Thyroid gland (tissue), 4 donors: ENCODE results near the gene ARHGEF3. TPM values are rescaled to one million over a fixed set of nuclear protein-coding genes. Genes with fewer than 3 reads are reported as not detected.
A peak's percentile ranks its signal among the peaks of the same experiment; 100 is the strongest.

Experiments used
- DNase-seq, 2 donors: peaks; one replicate each; pipeline ENCODE4 v3.0.0-alpha.2; 2019
- H3K27ac ChIP-seq, 3 donors: fragments of 200-600 bp; sonication (generic); 1 replicate in 2 of 3; 2 replicates in 1 of 3; pipeline ENCODE4 v1.5.1; 2016 to 2019; ENCODE audit warnings: mild to moderate bottlenecking in 1 of 3, moderate library complexity in 1 of 3
- H3K27me3 ChIP-seq: fragments of 200-600 bp; sonication (generic); one replicate; pipeline ENCODE4 v1.5.1; 2019
- H3K36me3 ChIP-seq, 2 donors: fragments of 200-600 bp; sonication (generic); one replicate each; pipeline ENCODE4 v1.5.1; 2016 to 2019
- H3K4me1 ChIP-seq, 2 donors: fragments of 200-600 bp; sonication (generic); one replicate each; pipeline ENCODE4 v1.5.1; 2017 to 2019
- H3K4me3 ChIP-seq, 3 donors: fragments of 200-600 bp; sonication (generic); replicated peaks in 1 of 3; 1 replicate in 2 of 3; 2 replicates in 1 of 3; pipeline ENCODE4 v1.5.1; 2016; ENCODE audit warnings: mild to moderate bottlenecking in 1 of 3
- H3K9me3 ChIP-seq: fragments of 200-600 bp; sonication (generic); one replicate; pipeline ENCODE4 v1.5.1; 2017
- CTCF ChIP-seq, 6 experiments: fragments of 200-600 bp in 3 of 6; fragments of 450-650 bp in 3 of 6; sonication (generic) in 3 of 6; IDR thresholded peaks; one replicate each; pipeline ENCODE4 v1.5.1; 2016 to 2019; ENCODE audit warnings: antibody characterized with exemption in 6 of 6, mild to moderate bottlenecking in 2 of 6, inconsistent platforms in 1 of 6, moderate library complexity in 1 of 6
- POLR2A ChIP-seq, 2 donors: fragments of 450-650 bp; IDR thresholded peaks; one replicate each; pipeline ENCODE4 v1.6.1; 2017; ENCODE audit warnings: antibody characterized with exemption in 2 of 2, mild to moderate bottlenecking in 2 of 2, moderate library complexity in 1 of 2
- WGBS, 2 donors: methylation state at CpG; one replicate each; pipeline ENCODE4 v1.1.5; 2017; 5-methylcytosine and 5-hydroxymethylcytosine counted together
- intact Hi-C: fragments of 100-400 bp; cut with DNase I; formaldehyde crosslinking; loops from one replicate; pipeline ENCODE4 v1.15.1; 2023
- total RNA-seq, 4 donors: library from RNA; depleted of rRNA; stranded (reverse); fragments of >200 nt; gene quantifications; one replicate each; pipeline ENCODE4 v1.2.3, GENCODE V29; 2016

The ARHGEF3 gene
- total RNA-seq, 4 donors from 2014 or later: 15.7 to 20.8 (median 18.8) TPM

- intact Hi-C loops: no loop called here
- Histone ChIP-seq H3K36me3 (no peaks in the 10 kb centered on the region), H3K27ac (no peak overlapping the region), H3K4me3 (no peak overlapping the region), H3K9me3 (no peaks in the 10 kb centered on the region), H3K4me1 (no peaks in the 10 kb centered on the region), H3K27me3 (no peaks in the 10 kb centered on the region)
- TF ChIP-seq POLR2A (IDR thresholded peaks at IDR 0.05) (no peak), CTCF (IDR thresholded peaks at IDR 0.05) (no peak)
- DNase-seq: no peak
- WGBS, 2 donors: 69 to 80% methylated on average over 9 of the region's 9 CpGs
These were observed 38.3 kb upstream of the ARHGEF3 start for GRCh38 chr3:56839784-56840715.

GRCh38 chr3:56838448-56838847, 36.7 kb upstream of the ARHGEF3 start:
- no peak for DNase-seq
- Histone ChIP-seq H3K36me3 (no peaks in the 10 kb centered on the region), H3K4me3 (no peak overlapping the region), H3K4me1 (no peaks in the 10 kb centered on the region), H3K9me3 (no peaks in the 10 kb centered on the region), H3K27me3 (no peaks in the 10 kb centered on the region), H3K27ac (no peak overlapping the region)
- WGBS, 2 donors: 73 to 76% methylated on average over 4 of the region's 4 CpGs
- intact Hi-C loops: no loop called here
- TF ChIP-seq CTCF (IDR thresholded peaks at IDR 0.05) (no peak), POLR2A (IDR thresholded peaks at IDR 0.05) (no peak)

GRCh38 chr3:56837196-56837955, 35.6 kb upstream of the ARHGEF3 start:
- Histone ChIP-seq H3K4me1 (no peaks in the 10 kb centered on the region), H3K4me3 (no peak overlapping the region), H3K36me3 (no peaks in the 10 kb centered on the region), H3K9me3 (no peaks in the 10 kb centered on the region), H3K27me3 (no peaks in the 10 kb centered on the region), H3K27ac (no peak overlapping the region)
- 61 to 75% methylated on average over 9 of the region's 9 CpGs for WGBS, 2 donors
- peak in 1 of 2 donors; percentile 4 for DNase-seq
- intact Hi-C loops: no loop called here
- no peak for TF ChIP-seq POLR2A (IDR thresholded peaks at IDR 0.05)
- TF ChIP-seq CTCF (IDR thresholded peaks at IDR 0.05): no peak

- DNase-seq: no peak
- no peaks in the 10 kb centered on the region for H3K4me1 ChIP-seq
- H3K36me3 ChIP-seq: no peaks in the 10 kb centered on the region
- H3K27ac ChIP-seq: no peak overlapping the region
- TF ChIP-seq CTCF (IDR thresholded peaks at IDR 0.05) (no peak), POLR2A (IDR thresholded peaks at IDR 0.05) (no peak)
- WGBS, 2 donors: 90 to 97% methylated on average over 9 of the region's 9 CpGs
- intact Hi-C loops: no loop called here
- H3K9me3 ChIP-seq: no peaks in the 10 kb centered on the region
- no peak overlapping the region for H3K4me3 ChIP-seq
- H3K27me3 ChIP-seq: no peaks in the 10 kb centered on the region
These were observed 34.8 kb upstream of the ARHGEF3 start for GRCh38 chr3:56836276-56837163.
